HG02759 (cell line): Measurements from ENCODE around the gene TMEM115.
"Not testable (repeated sequence)": the region's sequence is repeated elsewhere in the genome, so short reads cannot be mapped to it uniquely, and the experiment has no call there.

Source experiments
- ATAC-seq: cut with Tn5 transposase; IDR thresholded peaks from one replicate; pipeline ENCODE4 v1.9.1; 2021; ENCODE audit warnings: mild to moderate bottlenecking, moderate library complexity; ENCODE audit not compliant: unreplicated experiment

Gene TMEM115

GRCh38 chr3:50319894-50320625, 39.3 kb downstream of the TMEM115 start:
- no peak for ATAC-seq

- ATAC-seq, result no peak
Observed at GRCh38 chr3:50319181-50319893, 40.0 kb downstream of the TMEM115 start.

- no peak for ATAC-seq
Observed at GRCh38 chr3:50318615-50319014, 40.7 kb downstream of the TMEM115 start.

- ATAC-seq, result no peak
Observed at GRCh38 chr3:50318163-50318562, 41.2 kb downstream of the TMEM115 start.

GRCh38 chr3:50317300-50317699, 42.0 kb downstream of the TMEM115 start:
- ATAC-seq, result no peak

GRCh38 chr3:50316657-50317242, 42.6 kb downstream of the TMEM115 start:
- ATAC-seq, result no peak

- ATAC-seq, result no peak
Observed at GRCh38 chr3:50314816-50315215, 44.5 kb downstream of the TMEM115 start.

- ATAC-seq, result no peak
Observed at GRCh38 chr3:50314342-50314741, 45.0 kb downstream of the TMEM115 start.

- ATAC-seq, result not testable (repeated sequence)
Observed at GRCh38 chr3:50312041-50312440, 47.3 kb downstream of the TMEM115 start.
